Uterus (tissue), 2 donors: ENCODE measurements around the gene NELL1.

Source experiments
- CTCF ChIP-seq, 4 experiments: fragments of 200-600 bp in 2 of 4; fragments of 450-650 bp in 2 of 4; sonication (generic) in 2 of 4; IDR thresholded peaks; one replicate each; pipeline ENCODE4 v1.5.1; 2016 to 2019; ENCODE audit warnings: antibody characterized with exemption in 4 of 4, mild to moderate bottlenecking in 2 of 4, moderate library complexity in 1 of 4
- POLR2A ChIP-seq, 2 donors: fragments of 450-650 bp; IDR thresholded peaks; one replicate each; pipeline ENCODE4 v1.6.1; 2016; ENCODE audit warnings: antibody characterized with exemption in 2 of 2, mild to moderate bottlenecking in 1 of 2, moderate library complexity in 1 of 2

GRCh38 chr11:21066030-21066429 is 396.6 kb downstream of the NELL1 start:
- TF ChIP-seq CTCF (IDR thresholded peaks at IDR 0.05) (no peak), POLR2A (IDR thresholded peaks at IDR 0.05) (no peak)
